Breast epithelium (tissue), 4 donors: ENCODE data around the gene PPP1R18. TPM values are rescaled to one million over a fixed set of nuclear protein-coding genes. Genes with fewer than 3 reads are reported as not detected.
"Not testable (repeated sequence)": the region's sequence is repeated elsewhere in the genome, so short reads cannot be mapped to it uniquely, and the experiment has no call there.

Experiments
- DNase-seq, 2 donors: peaks; one replicate each; pipeline ENCODE4 v3.0.0-alpha.2; 2019; ENCODE audit warnings: low spot score in 2 of 2
- H3K27ac ChIP-seq, 2 donors: fragments of 200-600 bp; sonication (generic) in 1 of 2; one replicate each; pipeline ENCODE4 v1.5.1; 2016 to 2019; ENCODE audit warnings: mild to moderate bottlenecking in 1 of 2
- H3K27me3 ChIP-seq, 2 donors: fragments of 200-600 bp; sonication (generic) in 1 of 2; one replicate each; pipeline versions ENCODE4 v1.5.1 to v1.6.0; 2017 to 2019; ENCODE audit warnings: control low read depth in 1 of 2, mild to moderate bottlenecking in 1 of 2
- H3K36me3 ChIP-seq: fragments of 200-600 bp; one replicate; pipeline ENCODE4 v1.5.1; 2019
- H3K4me1 ChIP-seq, 2 donors: fragments of 200-600 bp; sonication (generic); one replicate each; pipeline ENCODE4 v1.5.1; 2016 to 2019; ENCODE audit warnings: control low read depth in 1 of 2
- H3K4me3 ChIP-seq, 3 donors: fragments of 200-600 bp; sonication (generic); 1 replicate in 2 of 3; 2 replicates in 1 of 3; pipeline ENCODE4 v1.5.1; 2016 to 2019; ENCODE audit warnings: mild to moderate bottlenecking in 3 of 3, moderate library complexity in 2 of 3
- H3K9me3 ChIP-seq, 2 donors: fragments of 200-600 bp; sonication (generic) in 1 of 2; one replicate each; pipeline ENCODE4 v1.5.1; 2016 to 2019; ENCODE audit warnings: control low read depth in 1 of 2
- CTCF ChIP-seq, 3 donors: fragments of 450-650 bp; IDR thresholded peaks; one replicate each; pipeline ENCODE4 v1.5.1; 2016 to 2017; ENCODE audit warnings: antibody characterized with exemption in 3 of 3, mild to moderate bottlenecking in 3 of 3, moderate library complexity in 3 of 3
- POLR2A ChIP-seq: fragments of 450-650 bp; IDR thresholded peaks from one replicate; pipeline ENCODE4 v1.6.1; 2016; ENCODE audit warnings: antibody characterized with exemption, mild to moderate bottlenecking, moderate library complexity
- POLR2AphosphoS5 ChIP-seq, 3 donors: sonication (generic); formaldehyde crosslinking; IDR thresholded peaks; one replicate each; pipeline ENCODE4 v1.6.1; 2017; ENCODE audit warnings: antibody characterized with exemption in 3 of 3
- intact Hi-C: fragments of 100-400 bp; cut with DNase I; formaldehyde crosslinking; loops from one replicate; pipeline ENCODE4 v1.15.1; 2023; ENCODE audit warnings: low total_unique reads
- total RNA-seq, 3 donors: library from RNA; depleted of rRNA; stranded (reverse); fragments of >200 nt; gene quantifications; one replicate each; pipeline ENCODE4 v1.1.0, GENCODE V29; 2016

PPP1R18 gene
- total RNA-seq, 3 donors from 2014 or later = 18.3 to 41.6 (median 20.0) TPM

GRCh38 chr6:30721198-30722024, 35.0 kb upstream of the PPP1R18 start:
- Histone ChIP-seq H3K4me3 (peak overlapping the region; percentile 67 to 94 (median 93)), H3K27ac (peak overlapping the region; percentile 88 to 94), H3K27me3 (no peaks in the 10 kb centered on the region), H3K36me3 (no peaks in the 10 kb centered on the region), H3K4me1 (peaks cover 3 to 10% of the 10 kb centered on the region in 2 donors), H3K9me3 (no peaks in the 10 kb centered on the region)
- intact Hi-C loops = loop anchor here (2.0 to 5.0 kb wide), 2 partner anchors 39 to 164 kb away; partner anchors contain the start of genes GNL1 and PRR3
- TF ChIP-seq POLR2A = no peak
- TF ChIP-seq CTCF (IDR thresholded peaks at IDR 0.05) = peak in 1 of 3 donors; percentile 18
- peak; percentile 33 to 49 (median 47) for TF ChIP-seq POLR2AphosphoS5 (IDR thresholded peaks at IDR 0.05)
- peak; percentile 86 to 92 for DNase-seq

- no peaks in the 10 kb centered on the region for H3K36me3 ChIP-seq
- peak overlapping the region; percentile 88 to 94 for H3K27ac ChIP-seq
- intact Hi-C loops = loop anchor here (5.0 kb wide), 1 partner anchor 163 kb away; the partner anchor contains the start of genes GNL1 and PRR3
- TF ChIP-seq CTCF (IDR thresholded peaks at IDR 0.05) (no peak), POLR2AphosphoS5 (IDR thresholded peaks at IDR 0.05) (peak in 2 of 3 donors; percentile 8 to 48), POLR2A (no peak)
- peak; percentile 71 to 76 for DNase-seq
- H3K27me3 ChIP-seq = no peaks in the 10 kb centered on the region
- H3K9me3 ChIP-seq = no peaks in the 10 kb centered on the region
- H3K4me3 ChIP-seq = peak overlapping the region; percentile 67 to 94 (median 93)
- H3K4me1 ChIP-seq = peaks cover 3 to 14% of the 10 kb centered on the region in 2 donors
These were observed 34.3 kb upstream of the PPP1R18 start for GRCh38 chr6:30720738-30721197.

GRCh38 chr6:30719791-30720737, 33.6 kb upstream of the PPP1R18 start, which contains the start of gene TUBB:
Gene TUBB, plus strand, starts transcription at chr6:30720352. Its CDS starts 155 bp downstream, at chr6:30720507.
- TF ChIP-seq CTCF (IDR thresholded peaks at IDR 0.05) (peak in 2 of 3 donors; percentile 34 to 53), POLR2A (peak; percentile 56), POLR2AphosphoS5 (IDR thresholded peaks at IDR 0.05) (peak; percentile 56 to 84 (median 72))
- H3K4me1 ChIP-seq = peaks cover 2 to 14% of the 10 kb centered on the region in 2 donors
- H3K27me3 ChIP-seq = no peaks in the 10 kb centered on the region
- peak within 1 kb of the TSS; percentile 67 to 94 (median 93) for H3K4me3 ChIP-seq
- DNase-seq = peak; percentile 96 to 97
- intact Hi-C loops = loop anchor here (5.0 kb wide), 1 partner anchor 163 kb away; the partner anchor contains the start of genes GNL1 and PRR3
- no peaks in the 10 kb centered on the region for H3K36me3 ChIP-seq
- H3K27ac ChIP-seq = peak within 1 kb of the TSS; percentile 88 to 94
- no peaks in the 10 kb centered on the region for H3K9me3 ChIP-seq

GRCh38 chr6:30719356-30719755, 32.9 kb upstream of the PPP1R18 start:
- H3K4me1 ChIP-seq = peaks cover 0 to 14% of the 10 kb centered on the region in 2 donors
- intact Hi-C loops = no loop called here

GRCh38 chr6:30717845-30718720, 31.6 kb upstream of the PPP1R18 start:
- H3K27me3 ChIP-seq, H3K36me3 ChIP-seq, H3K9me3 ChIP-seq, DNase-seq, intact Hi-C loops: not testable (repeated sequence)
- H3K4me1 ChIP-seq = peaks cover 0 to 14% of the 10 kb centered on the region in 2 donors
- H3K4me3 ChIP-seq = peak overlapping the region; percentile 55 to 86 (median 65)
- peak overlapping the region; percentile 93 to 96 for H3K27ac ChIP-seq

More at GRCh38 chr6:30719356-30719755, 32.9 kb upstream of the PPP1R18 start:
- no peaks in the 10 kb centered on the region for H3K27me3 ChIP-seq
- H3K27ac ChIP-seq = peak overlapping the region; percentile 69 to 88
- TF ChIP-seq POLR2A (no peak), POLR2AphosphoS5 (IDR thresholded peaks at IDR 0.05) (no peak), CTCF (IDR thresholded peaks at IDR 0.05) (no peak)
- H3K4me3 ChIP-seq = peak overlapping the region; percentile 67 to 94 (median 93)
- H3K9me3 ChIP-seq = no peaks in the 10 kb centered on the region
- no peak for DNase-seq
- H3K36me3 ChIP-seq = no peaks in the 10 kb centered on the region
